Measurements from ENCODE around the gene ABCA6. TPM values are rescaled to one million over a fixed set of nuclear protein-coding genes. Genes with fewer than 3 reads are reported as not detected.
A peak's percentile ranks its signal among the peaks of the same experiment; 100 is the strongest.
"Not testable (repeated sequence)": the region's sequence is repeated elsewhere in the genome, so short reads cannot be mapped to it uniquely, and the experiment has no call there.

Gene ABCA6
- total RNA-seq, 2 donors from 2014 or later, result 0.89 to 0.99 TPM

DNA sequence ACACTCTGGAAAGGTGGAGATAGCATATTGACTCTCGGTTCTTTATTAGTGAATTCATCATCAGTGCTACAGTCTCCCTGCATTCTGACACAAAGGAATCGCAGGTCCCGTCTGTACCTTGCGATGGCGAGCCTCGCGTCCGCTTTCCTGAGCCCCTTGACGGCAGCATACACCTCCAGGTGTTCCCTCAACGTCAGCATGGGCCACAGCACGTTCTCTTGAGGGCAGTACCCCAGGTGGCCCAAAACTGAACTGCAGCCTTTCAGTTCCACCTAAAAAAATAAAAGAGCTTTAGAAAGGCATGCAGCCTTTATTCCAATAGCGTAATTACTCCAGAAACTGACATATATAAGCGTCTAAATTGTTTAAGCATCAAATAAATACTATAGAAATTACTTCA lies 56.8 kb downstream of the ABCA6 start:
- no peak overlapping the region for H3K27ac Mint-ChIP-seq
- H3K27me3 Mint-ChIP-seq, result no peaks in the 10 kb centered on the region
- ATAC-seq, result no peak

DNA sequence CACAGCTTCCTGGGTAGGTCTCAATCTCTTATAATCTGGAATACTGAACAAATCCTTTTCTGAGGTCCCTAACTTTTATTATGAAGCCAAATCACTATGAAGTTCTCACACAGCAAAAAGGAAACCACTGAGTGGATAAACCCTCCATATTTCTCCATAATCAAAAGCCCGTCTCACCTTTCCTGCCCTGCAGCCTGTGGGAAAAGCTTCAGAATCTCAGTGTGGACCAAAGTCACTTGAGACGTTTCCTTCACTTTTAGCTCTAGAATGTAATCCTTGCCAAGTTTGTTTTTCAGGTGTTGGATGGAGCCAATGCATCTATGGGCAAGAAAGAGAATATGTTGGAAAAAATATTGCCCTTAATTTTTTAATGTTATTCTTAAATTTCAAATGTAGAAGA lies 59.0 kb downstream of the ABCA6 start:
- DNase-seq (no peak), ATAC-seq (no peak)
- Mint-ChIP-seq H3K4me1 (no peaks in the 10 kb centered on the region), H3K27ac (no peak overlapping the region), H3K27me3 (no peaks in the 10 kb centered on the region), H3K36me3 (ENCODE audit: low read depth) (no peaks in the 10 kb centered on the region), H3K4me3 (no peak overlapping the region)
- no peaks in the 10 kb centered on the region for H3K9me3 ChIP-seq (ENCODE audit: control insufficient read depth, low read length, poor library complexity, severe bottlenecking)

More for the DNA sequence above, 56.8 kb downstream of the ABCA6 start:
- Mint-ChIP-seq H3K36me3 (ENCODE audit: low read depth) (peaks cover 2% of the 10 kb centered on the region), H3K4me3 (no peak overlapping the region), H3K4me1 (no peaks in the 10 kb centered on the region)
- no peaks in the 10 kb centered on the region for H3K9me3 ChIP-seq (ENCODE audit: control insufficient read depth, low read length, poor library complexity, severe bottlenecking)
- DNase-seq, result no peak

- no peak for DNase-seq
- H3K9me3 ChIP-seq (ENCODE audit: control insufficient read depth, low read length, poor library complexity, severe bottlenecking), result peaks cover 5% of the 10 kb centered on the region
- ATAC-seq, result no peak
- Mint-ChIP-seq H3K4me3 (no peak overlapping the region), H3K27me3 (no peaks in the 10 kb centered on the region), H3K27ac (no peak overlapping the region), H3K36me3 (ENCODE audit: low read depth) (no peaks in the 10 kb centered on the region), H3K4me1 (no peaks in the 10 kb centered on the region)
Measured at GRCh38 chr17:69078864-69079263, 62.8 kb downstream of the ABCA6 start.

GRCh38 chr17:69075823-69076222 lies 65.9 kb downstream of the ABCA6 start:
- ATAC-seq (no peak), DNase-seq (no peak)
- no peaks in the 10 kb centered on the region for H3K4me1 Mint-ChIP-seq
- H3K36me3 Mint-ChIP-seq (ENCODE audit: low read depth), result peaks cover 2% of the 10 kb centered on the region
- peaks cover 5% of the 10 kb centered on the region for H3K9me3 ChIP-seq (ENCODE audit: control insufficient read depth, low read length, poor library complexity, severe bottlenecking)
- H3K4me3 Mint-ChIP-seq, result no peak overlapping the region
- no peak overlapping the region for H3K27ac Mint-ChIP-seq
- H3K27me3 Mint-ChIP-seq, result no peaks in the 10 kb centered on the region

DNA sequence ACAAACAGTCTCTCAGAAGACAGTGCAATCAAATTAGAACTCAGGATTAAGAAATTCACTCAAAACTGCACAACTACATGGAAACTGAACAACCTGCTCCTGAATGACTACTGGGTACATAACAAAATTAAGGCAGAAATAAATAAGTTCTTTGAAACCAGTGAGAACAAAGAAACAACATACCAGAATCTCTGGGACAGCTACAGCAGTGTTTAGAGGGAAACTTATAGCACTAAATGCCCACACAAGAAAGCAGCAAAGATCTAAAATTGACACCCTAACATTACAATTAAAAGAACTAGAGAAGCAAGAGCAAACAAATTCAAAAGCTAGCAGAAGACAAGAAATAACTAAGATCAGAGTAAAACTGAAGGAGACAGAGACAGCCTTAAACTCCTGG lies 68.3 kb downstream of the ABCA6 start:
- not testable (repeated sequence) for H3K9me3 ChIP-seq (ENCODE audit: control insufficient read depth, low read length, poor library complexity, severe bottlenecking); H3K36me3 Mint-ChIP-seq (ENCODE audit: low read depth); DNase-seq; H3K4me1 Mint-ChIP-seq; H3K4me3 Mint-ChIP-seq; ATAC-seq; H3K27me3 Mint-ChIP-seq; H3K27ac Mint-ChIP-seq

GRCh38 chr17:69072803-69073256 lies 68.9 kb downstream of the ABCA6 start:
- not testable (repeated sequence) for DNase-seq; H3K4me3 Mint-ChIP-seq; H3K36me3 Mint-ChIP-seq (ENCODE audit: low read depth); H3K9me3 ChIP-seq (ENCODE audit: control insufficient read depth, low read length, poor library complexity, severe bottlenecking); H3K27ac Mint-ChIP-seq; H3K27me3 Mint-ChIP-seq; ATAC-seq; H3K4me1 Mint-ChIP-seq

DNA sequence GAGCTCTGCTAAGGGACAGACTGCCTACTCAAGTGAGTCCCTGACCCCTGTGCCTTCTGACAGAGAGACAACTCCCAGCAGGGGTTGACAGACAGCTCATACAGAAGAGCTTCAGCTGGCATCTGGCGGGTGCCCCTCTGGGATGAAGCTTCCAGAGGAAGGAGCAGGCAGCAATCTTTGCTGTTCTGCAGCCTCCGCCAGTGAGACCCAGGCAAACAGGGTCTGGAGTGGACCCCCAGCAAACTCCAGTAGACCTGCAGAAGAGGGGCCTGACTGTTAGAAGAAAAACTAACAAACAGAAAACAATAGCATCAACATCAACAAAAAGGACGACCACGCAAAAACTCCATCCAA lies 70.5 kb downstream of the ABCA6 start:
- not testable (repeated sequence) for H3K27me3 Mint-ChIP-seq; DNase-seq; ATAC-seq; H3K4me1 Mint-ChIP-seq; H3K9me3 ChIP-seq (ENCODE audit: control insufficient read depth, low read length, poor library complexity, severe bottlenecking); H3K36me3 Mint-ChIP-seq (ENCODE audit: low read depth)
- peak overlapping the region; percentile 4 for H3K4me3 Mint-ChIP-seq
- peak overlapping the region; percentile 22 for H3K27ac Mint-ChIP-seq

DNA sequence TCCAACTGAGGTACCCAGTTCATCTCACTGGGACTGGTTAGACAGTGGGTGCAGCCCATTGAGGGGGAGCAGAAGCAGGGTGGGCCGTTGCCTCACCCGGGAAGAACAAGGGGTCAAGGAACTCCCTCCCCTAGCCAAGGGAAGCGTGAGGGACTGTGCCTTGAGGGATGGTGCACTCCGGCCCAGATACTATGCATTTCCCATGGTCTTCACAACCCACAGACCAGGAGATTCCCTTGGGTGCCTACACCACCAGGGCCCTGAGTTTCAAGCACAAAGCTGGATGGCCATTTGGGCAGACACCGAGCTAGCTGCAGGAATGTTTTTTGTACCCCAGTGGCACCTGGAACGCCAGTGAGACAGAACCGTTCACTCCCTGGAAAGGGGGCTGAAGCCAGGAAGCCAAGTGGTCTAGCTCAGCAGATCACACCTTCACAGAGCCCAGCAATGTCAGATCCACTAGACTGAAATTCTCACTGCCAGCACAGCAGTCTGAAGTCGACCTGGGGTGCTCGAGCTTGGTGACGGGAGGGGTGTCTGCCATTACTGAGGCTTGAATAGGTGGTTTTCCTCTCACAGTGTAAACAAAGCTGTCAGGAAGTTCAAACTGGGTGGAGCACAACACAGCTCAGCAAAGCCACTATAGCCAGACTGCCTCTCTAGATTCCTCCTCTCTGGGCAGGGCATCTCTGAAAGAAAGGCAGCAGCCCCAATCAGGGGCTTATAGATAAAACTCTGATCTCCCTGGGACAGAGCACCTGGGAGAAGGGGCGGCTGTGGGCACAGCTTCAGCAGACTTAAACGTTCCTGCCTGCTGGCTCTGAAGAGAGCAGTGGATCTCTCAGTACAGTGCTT lies 71.1 kb downstream of the ABCA6 start:
- not testable (repeated sequence) for H3K9me3 ChIP-seq (ENCODE audit: control insufficient read depth, low read length, poor library complexity, severe bottlenecking); H3K27me3 Mint-ChIP-seq; DNase-seq; H3K36me3 Mint-ChIP-seq (ENCODE audit: low read depth); H3K4me1 Mint-ChIP-seq
- Mint-ChIP-seq H3K27ac (peak overlapping the region; percentile 22), H3K4me3 (peak overlapping the region; percentile 41)
- peak; percentile 60 for ATAC-seq

GRCh38 chr17:69069226-69069750 lies 72.4 kb downstream of the ABCA6 start:
- Mint-ChIP-seq H3K27ac (no peak overlapping the region), H3K36me3 (ENCODE audit: low read depth) (peaks cover 4% of the 10 kb centered on the region), H3K27me3 (no peaks in the 10 kb centered on the region), H3K4me3 (no peak overlapping the region), H3K4me1 (peaks cover 13% of the 10 kb centered on the region)
- DNase-seq, result no peak
- ATAC-seq, result no peak
- no peaks in the 10 kb centered on the region for H3K9me3 ChIP-seq (ENCODE audit: control insufficient read depth, low read length, poor library complexity, severe bottlenecking)

DNA sequence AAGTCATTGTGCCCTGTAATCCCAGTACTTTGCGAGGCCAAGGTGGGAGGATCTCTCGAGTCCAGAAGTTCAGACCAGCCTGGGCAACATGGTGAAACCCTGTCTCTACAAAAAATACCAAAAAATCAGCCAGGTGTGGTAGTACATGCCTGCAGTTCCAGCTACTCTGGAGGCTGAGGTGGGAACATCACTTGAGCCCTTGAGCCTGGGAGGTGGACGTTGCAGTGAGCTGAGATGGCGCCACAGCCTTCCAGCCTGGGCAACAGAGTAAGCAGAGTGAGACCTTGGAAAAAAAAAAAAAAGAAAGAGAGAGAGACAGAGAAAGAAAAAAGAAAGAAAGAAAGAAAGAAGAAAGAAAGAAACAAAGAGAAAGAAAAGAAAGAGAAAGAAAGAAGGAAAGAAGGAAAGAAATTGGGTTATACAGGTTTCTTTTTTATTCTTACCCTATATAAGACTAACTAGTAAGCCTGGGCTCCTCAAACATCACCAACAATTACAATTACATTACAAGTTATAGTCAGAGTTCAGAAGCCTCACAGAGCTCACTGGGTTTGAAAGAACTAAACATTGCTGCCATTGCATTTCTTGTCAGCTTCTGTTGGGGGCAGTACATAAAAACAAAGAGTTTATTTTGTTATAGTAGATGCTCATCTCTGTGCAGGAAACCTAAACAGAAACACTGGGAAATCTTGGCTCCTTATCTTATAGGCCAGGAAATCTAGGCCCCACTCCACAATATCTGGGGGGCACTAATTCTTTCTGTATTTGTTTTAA lies 74.2 kb downstream of the ABCA6 start:
- Mint-ChIP-seq H3K27ac (no peak overlapping the region), H3K36me3 (ENCODE audit: low read depth) (peaks cover 2% of the 10 kb centered on the region), H3K4me3 (no peak overlapping the region), H3K4me1 (peaks cover 13% of the 10 kb centered on the region), H3K27me3 (no peaks in the 10 kb centered on the region)
- no peak for DNase-seq
- no peak for ATAC-seq
- H3K9me3 ChIP-seq (ENCODE audit: control insufficient read depth, low read length, poor library complexity, severe bottlenecking), result no peaks in the 10 kb centered on the region

- Mint-ChIP-seq H3K4me3 (peak overlapping the region; percentile 6), H3K36me3 (ENCODE audit: low read depth) (peaks cover 2% of the 10 kb centered on the region), H3K27ac (peak overlapping the region; percentile 37), H3K4me1 (peaks cover 13% of the 10 kb centered on the region), H3K27me3 (no peaks in the 10 kb centered on the region)
- H3K9me3 ChIP-seq (ENCODE audit: control insufficient read depth, low read length, poor library complexity, severe bottlenecking), result no peaks in the 10 kb centered on the region
- DNase-seq (no peak), ATAC-seq (no peak)
Measured at GRCh38 chr17:69066482-69066881, 75.2 kb downstream of the ABCA6 start.

- H3K27ac Mint-ChIP-seq, result peak overlapping the region; percentile 37
- ATAC-seq (no peak), DNase-seq (no peak)
- peaks cover 15% of the 10 kb centered on the region for H3K4me1 Mint-ChIP-seq
- H3K9me3 ChIP-seq (ENCODE audit: control insufficient read depth, low read length, poor library complexity, severe bottlenecking), result no peaks in the 10 kb centered on the region
- H3K4me3 Mint-ChIP-seq, result no peak overlapping the region
- H3K36me3 Mint-ChIP-seq (ENCODE audit: low read depth), result peaks cover 2% of the 10 kb centered on the region
- no peaks in the 10 kb centered on the region for H3K27me3 Mint-ChIP-seq
Measured at GRCh38 chr17:69065113-69065512, 76.6 kb downstream of the ABCA6 start.

DNA sequence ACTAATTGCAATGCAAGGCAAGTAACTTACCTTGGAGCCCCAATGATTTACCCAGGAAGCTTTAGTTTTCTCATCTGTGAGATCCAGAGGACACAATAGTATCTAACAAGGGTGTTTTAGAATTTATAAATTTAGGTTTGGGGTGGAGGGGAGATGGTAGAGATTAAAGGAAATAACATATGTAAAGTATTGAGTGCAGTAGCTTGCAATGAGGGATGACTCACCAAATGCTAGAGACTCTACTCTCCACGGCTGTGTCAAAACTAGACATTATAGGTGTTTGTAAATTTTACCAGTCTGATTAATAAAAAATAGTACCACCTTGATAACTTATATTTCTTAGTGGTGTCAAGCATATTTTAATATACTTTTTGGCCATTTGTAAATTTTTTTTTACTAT lies 77.2 kb downstream of the ABCA6 start:
- no peak for DNase-seq
- Mint-ChIP-seq H3K27ac (no peak overlapping the region), H3K4me3 (no peak overlapping the region), H3K27me3 (no peaks in the 10 kb centered on the region), H3K4me1 (peaks cover 15% of the 10 kb centered on the region), H3K36me3 (ENCODE audit: low read depth) (peaks cover 2% of the 10 kb centered on the region)
- H3K9me3 ChIP-seq (ENCODE audit: control insufficient read depth, low read length, poor library complexity, severe bottlenecking), result no peaks in the 10 kb centered on the region
- ATAC-seq, result no peak
